ENCODE results near the gene CSNK1D. TPM values are rescaled to one million over a fixed set of nuclear protein-coding genes. Genes with fewer than 3 reads are reported as not detected.

The CSNK1D gene
- total RNA-seq, 1 donor from 2014 or later: 58.9 TPM

DNA sequence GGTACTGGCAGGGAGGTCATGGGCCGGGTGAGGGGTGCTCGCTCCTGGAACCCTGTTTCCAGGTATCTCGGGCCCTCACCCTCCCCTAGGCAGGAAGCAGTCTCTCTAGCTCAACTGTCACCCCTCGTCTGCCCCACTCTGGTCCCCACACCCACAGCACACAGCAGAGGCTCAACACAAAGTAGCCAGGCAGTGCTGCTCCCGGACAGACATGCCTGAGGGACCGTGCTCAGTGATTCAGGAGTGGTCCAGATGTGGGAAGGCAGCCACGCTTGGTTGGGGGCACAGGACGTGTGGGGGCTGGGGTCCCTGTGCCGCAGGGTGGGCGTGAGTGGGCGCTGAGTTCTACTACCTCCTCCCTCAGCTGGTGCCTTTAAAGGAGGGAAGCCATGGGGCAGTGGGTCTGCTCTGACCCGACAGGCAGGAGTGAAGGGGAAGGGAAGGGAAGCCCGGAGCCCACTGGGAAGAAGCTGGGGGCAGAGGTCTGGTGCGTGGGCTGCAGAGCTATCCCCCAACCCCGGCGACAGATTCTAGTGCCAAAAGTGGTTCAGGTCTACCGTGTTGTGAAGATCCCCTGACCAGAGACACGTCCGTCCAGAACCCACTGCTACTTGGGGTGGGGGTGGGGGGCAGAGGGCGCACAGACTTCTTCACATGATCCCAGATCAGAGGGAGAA lies 32.9 kb downstream of the CSNK1D start:
- no peak for DNase-seq (ENCODE audit: low read depth, low spot score)

GRCh38 chr17:82239926-82240505 lies 33.5 kb downstream of the CSNK1D start:
- no peak for DNase-seq (ENCODE audit: low read depth, low spot score)

DNA sequence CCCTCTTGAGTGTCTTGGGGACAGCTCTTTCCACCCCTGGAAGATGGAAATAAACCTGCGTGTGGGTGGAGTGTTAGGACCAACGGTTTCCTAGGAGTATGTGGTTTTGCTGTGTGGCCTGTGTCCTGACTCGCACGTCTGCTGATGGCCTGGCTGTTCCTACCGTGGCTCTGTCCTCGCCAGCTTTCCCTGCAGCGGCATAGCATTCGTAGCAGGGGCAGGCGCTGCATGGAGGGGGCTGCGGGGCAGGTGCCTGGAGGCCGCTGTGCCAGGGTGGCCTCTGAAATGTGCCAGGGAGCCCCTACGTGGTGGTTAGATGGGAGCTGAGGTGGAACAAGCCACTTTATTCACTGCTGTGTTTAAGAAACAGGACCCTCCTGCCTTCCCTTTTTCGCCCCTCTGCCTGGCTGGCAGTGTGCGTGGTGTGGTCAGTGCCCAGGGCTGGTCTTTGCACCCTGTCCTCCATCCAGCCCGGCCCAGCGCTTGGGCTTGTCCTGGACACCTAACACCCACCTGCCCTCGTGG lies 34.0 kb downstream of the CSNK1D start:
- no peak for DNase-seq (ENCODE audit: low read depth, low spot score)

- DNase-seq (ENCODE audit: low read depth, low spot score): no peak
These were observed 34.9 kb downstream of the CSNK1D start for GRCh38 chr17:82238472-82239201.

GRCh38 chr17:82237746-82238471 lies 35.6 kb downstream of the CSNK1D start:
- DNase-seq (ENCODE audit: low read depth, low spot score): no peak

DNA sequence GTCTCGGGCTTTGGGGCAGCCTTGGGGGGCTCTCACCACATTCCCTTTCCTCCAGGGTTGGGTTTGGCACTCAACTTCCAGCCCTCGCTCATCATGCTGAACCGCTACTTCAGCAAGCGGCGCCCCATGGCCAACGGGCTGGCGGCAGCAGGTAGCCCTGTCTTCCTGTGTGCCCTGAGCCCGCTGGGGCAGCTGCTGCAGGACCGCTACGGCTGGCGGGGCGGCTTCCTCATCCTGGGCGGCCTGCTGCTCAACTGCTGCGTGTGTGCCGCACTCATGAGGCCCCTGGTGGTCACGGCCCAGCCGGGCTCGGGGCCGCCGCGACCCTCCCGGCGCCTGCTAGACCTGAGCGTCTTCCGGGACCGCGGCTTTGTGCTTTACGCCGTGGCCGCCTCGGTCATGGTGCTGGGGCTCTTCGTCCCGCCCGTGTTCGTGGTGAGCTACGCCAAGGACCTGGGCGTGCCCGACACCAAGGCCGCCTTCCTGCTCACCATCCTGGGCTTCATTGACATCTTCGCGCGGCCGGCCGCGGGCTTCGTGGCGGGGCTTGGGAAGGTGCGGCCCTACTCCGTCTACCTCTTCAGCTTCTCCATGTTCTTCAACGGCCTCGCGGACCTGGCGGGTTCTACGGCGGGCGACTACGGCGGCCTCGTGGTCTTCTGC lies 36.3 kb downstream of the CSNK1D start:
- no peak for DNase-seq (ENCODE audit: low read depth, low spot score)

GRCh38 chr17:82236142-82236971 lies 37.1 kb downstream of the CSNK1D start:
- no peak for DNase-seq (ENCODE audit: low read depth, low spot score)

DNA sequence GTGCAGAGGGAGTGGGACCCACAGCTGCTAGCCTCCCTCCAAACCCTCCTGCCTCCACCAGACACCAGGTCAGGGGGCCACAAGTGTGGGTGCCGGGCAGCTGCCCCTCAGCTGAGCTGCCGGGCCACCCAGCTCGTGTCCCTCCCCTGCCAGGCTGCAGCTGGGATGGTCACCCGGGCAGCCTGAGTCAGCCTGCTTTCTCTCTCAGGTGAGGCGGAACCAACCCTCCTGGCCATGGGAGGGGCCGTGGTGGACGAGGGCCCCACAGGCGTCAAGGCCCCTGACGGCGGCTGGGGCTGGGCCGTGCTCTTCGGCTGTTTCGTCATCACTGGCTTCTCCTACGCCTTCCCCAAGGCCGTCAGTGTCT lies 37.7 kb downstream of the CSNK1D start:
- no peak for DNase-seq (ENCODE audit: low read depth, low spot score)

GRCh38 chr17:82235056-82235774 lies 38.3 kb downstream of the CSNK1D start:
- no peak for DNase-seq (ENCODE audit: low read depth, low spot score)

DNA sequence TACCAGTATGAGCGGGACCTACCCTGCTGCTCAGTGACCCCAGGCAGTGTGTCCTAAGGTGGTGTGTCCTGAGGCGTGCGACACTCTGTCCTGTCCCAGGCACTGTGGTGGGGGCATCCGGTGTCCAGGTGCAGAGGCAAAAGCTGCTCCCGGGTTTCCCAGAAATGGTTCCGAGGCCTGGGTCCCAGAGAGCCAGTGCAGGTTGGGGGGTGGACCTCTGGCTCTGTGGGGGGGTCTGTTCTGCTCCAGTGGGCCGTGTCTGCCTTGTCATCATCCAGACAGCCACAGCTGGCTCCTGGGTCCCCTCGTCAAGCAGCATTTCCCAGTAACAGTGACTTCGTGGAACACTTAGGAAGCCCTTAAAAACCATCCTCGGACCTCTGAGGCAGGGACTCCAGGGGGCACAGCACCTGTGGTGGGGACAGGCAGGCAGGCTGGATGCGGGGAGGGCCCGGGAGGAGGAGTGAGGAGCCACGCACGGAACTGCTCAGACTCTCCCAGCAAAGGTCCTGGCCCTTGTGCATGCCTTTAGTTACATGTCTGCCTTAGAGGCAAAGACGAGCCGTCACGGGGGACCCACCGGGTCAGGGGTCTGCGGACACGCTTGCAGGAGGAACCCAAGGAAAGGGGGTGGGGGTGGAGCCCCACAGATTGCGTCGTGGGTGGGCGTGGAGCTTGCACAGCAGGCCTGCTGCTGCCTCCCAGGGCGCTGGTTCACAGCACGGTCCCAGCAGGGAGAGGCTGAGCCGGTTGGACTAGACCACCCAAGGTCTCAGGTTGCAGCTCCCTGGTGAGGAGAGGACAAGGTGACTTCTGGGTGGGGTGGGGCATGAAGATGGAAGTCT lies 39.1 kb downstream of the CSNK1D start:
- no peak for DNase-seq (ENCODE audit: low read depth, low spot score)

GRCh38 chr17:82232876-82233785 lies 40.4 kb downstream of the CSNK1D start:
- DNase-seq (ENCODE audit: low read depth, low spot score): no peak

GRCh38 chr17:82232322-82232820 lies 41.1 kb downstream of the CSNK1D start:
- DNase-seq (ENCODE audit: low read depth, low spot score): no peak

GRCh38 chr17:82231562-82232321 lies 41.8 kb downstream of the CSNK1D start:
- DNase-seq (ENCODE audit: low read depth, low spot score): no peak

DNA sequence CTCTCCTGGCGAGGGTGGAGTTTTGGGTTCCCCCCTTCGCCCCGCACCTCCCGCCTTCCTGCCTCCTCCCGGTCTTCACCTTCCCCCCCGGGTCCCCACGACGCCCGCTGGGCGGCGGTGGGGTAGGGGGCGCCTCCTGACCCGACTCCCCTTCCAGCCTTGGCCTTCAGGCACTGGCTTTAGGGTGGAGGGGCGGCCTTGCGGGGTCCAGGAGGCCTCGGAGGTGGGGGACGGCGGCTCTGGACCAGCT lies 42.3 kb downstream of the CSNK1D start:
- DNase-seq (ENCODE audit: low read depth, low spot score): no peak

GRCh38 chr17:82230609-82231311 lies 42.7 kb downstream of the CSNK1D start:
- no peak for DNase-seq (ENCODE audit: low read depth, low spot score)
